HG02763 (cell line): ENCODE measurements around the gene ACVRL1.

Experiments used
- ATAC-seq: cut with Tn5 transposase; IDR thresholded peaks from one replicate; pipeline ENCODE4 v1.9.1; 2021; ENCODE audit warnings: mild to moderate bottlenecking, moderate library complexity; ENCODE audit not compliant: unreplicated experiment

ACVRL1 gene

GRCh38 chr12:51896236-51896635 is 11.1 kb upstream of the ACVRL1 start:
- ATAC-seq, result no peak

GRCh38 chr12:51897181-51897580 is 10.1 kb upstream of the ACVRL1 start:
- ATAC-seq, result no peak

- no peak for ATAC-seq
These were observed 8.8 kb upstream of the ACVRL1 start for GRCh38 chr12:51898506-51898905.

GRCh38 chr12:51898937-51899336 is 8.4 kb upstream of the ACVRL1 start:
- ATAC-seq, result no peak

GRCh38 chr12:51900323-51900889 is 6.9 kb upstream of the ACVRL1 start:
- ATAC-seq, result no peak

- ATAC-seq, result no peak
These were observed 6.0 kb upstream of the ACVRL1 start for GRCh38 chr12:51901121-51901817.

- ATAC-seq, result no peak
These were observed 5.4 kb upstream of the ACVRL1 start for GRCh38 chr12:51901881-51902280.

GRCh38 chr12:51904951-51905470 is 2.3 kb upstream of the ACVRL1 start:
- no peak for ATAC-seq

GRCh38 chr12:51905471-51906429 is 1.6 kb upstream of the ACVRL1 start:
- ATAC-seq, result no peak

GRCh38 chr12:51906430-51907082 is 748 bp upstream of the ACVRL1 start:
- no peak for ATAC-seq

- ATAC-seq, result no peak
These were observed 637 bp downstream of the ACVRL1 start for GRCh38 chr12:51907856-51908425.

- ATAC-seq, result no peak
These were observed 1.7 kb downstream of the ACVRL1 start for GRCh38 chr12:51908876-51909592.

- ATAC-seq, result no peak
These were observed 2.9 kb downstream of the ACVRL1 start for GRCh38 chr12:51910168-51910567.

GRCh38 chr12:51910691-51911090 is 3.4 kb downstream of the ACVRL1 start:
- ATAC-seq, result no peak

- ATAC-seq, result no peak
These were observed 4.0 kb downstream of the ACVRL1 start for GRCh38 chr12:51911307-51911706.

- ATAC-seq, result no peak
These were observed 4.7 kb downstream of the ACVRL1 start for GRCh38 chr12:51911788-51912711.

- ATAC-seq, result no peak
These were observed 6.0 kb downstream of the ACVRL1 start for GRCh38 chr12:51913071-51914033.
